GM12875 (cell line): ENCODE measurements around the gene SCN4A.

Experiments used
- H3K4me3 ChIP-seq: one replicate; pipeline ENCODE4 v1.5.1; 2011; ENCODE audit warnings: low read depth, low read length, control low read depth
- CTCF ChIP-seq: IDR thresholded peaks from 2 replicates; pipeline ENCODE4 v1.5.1; 2011; ENCODE audit warnings: low read depth, mild to moderate bottlenecking, control low read depth, inconsistent platforms, low read length, moderate library complexity, borderline replicate concordance; ENCODE audit not compliant: insufficient read depth

The SCN4A gene

GRCh38 chr17:64004903-64005733 is 32.4 kb upstream of the SCN4A start:
- no peak overlapping the region for H3K4me3 ChIP-seq
- TF ChIP-seq CTCF = no peak

- H3K4me3 ChIP-seq = no peak overlapping the region
- no peak for TF ChIP-seq CTCF
These were observed 31.6 kb upstream of the SCN4A start for GRCh38 chr17:64004218-64004770.

GRCh38 chr17:64003526-64004121 is 30.9 kb upstream of the SCN4A start:
- no peak overlapping the region for H3K4me3 ChIP-seq
- no peak for TF ChIP-seq CTCF

GRCh38 chr17:64002658-64003525 is 30.2 kb upstream of the SCN4A start:
- no peak for TF ChIP-seq CTCF
- H3K4me3 ChIP-seq = no peak overlapping the region

- no peak overlapping the region for H3K4me3 ChIP-seq
- no peak for TF ChIP-seq CTCF
These were observed 29.2 kb upstream of the SCN4A start for GRCh38 chr17:64001763-64002529.

GRCh38 chr17:64001091-64001579 is 28.4 kb upstream of the SCN4A start:
- H3K4me3 ChIP-seq = no peak overlapping the region

More at GRCh38 chr17:64001091-64001579, 28.4 kb upstream of the SCN4A start:
- TF ChIP-seq CTCF = no peak
